SIG-M5 treated with dmso at 0.1 percent for 504 hours (cell line): Measurements from ENCODE around the gene FNDC7.
A peak's percentile ranks its signal among the peaks of the same experiment; 100 is the strongest.
"Not testable (repeated sequence)": the region's sequence is repeated elsewhere in the genome, so short reads cannot be mapped to it uniquely, and the experiment has no call there.

Experiments used
- DNase-seq: peaks from one replicate; lab custom pipeline; 2025; ENCODE audit not compliant: unreplicated experiment; lab: John Stamatoyannopoulos, UW

FNDC7 gene

DNA sequence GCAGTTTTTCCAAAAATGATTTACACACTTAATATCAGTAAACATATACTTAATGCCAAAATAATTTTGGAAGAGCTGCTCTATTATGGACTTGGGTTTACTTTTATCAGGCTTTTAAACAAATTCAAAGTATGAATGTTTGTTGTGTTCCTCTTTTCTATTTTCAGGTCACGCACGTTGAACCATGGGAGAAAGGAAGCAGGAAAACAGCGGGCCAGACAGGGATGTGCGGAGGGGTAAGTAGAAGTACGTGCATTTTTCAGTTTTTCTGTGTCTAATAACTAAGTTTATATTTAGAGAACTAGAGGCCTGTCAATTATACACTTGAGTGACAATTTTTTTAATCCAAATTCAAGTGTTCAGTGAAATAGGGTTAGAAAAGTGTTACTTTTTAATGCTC is 17.2 kb upstream of the FNDC7 start:
- DNase-seq: peak; percentile 36

DNA sequence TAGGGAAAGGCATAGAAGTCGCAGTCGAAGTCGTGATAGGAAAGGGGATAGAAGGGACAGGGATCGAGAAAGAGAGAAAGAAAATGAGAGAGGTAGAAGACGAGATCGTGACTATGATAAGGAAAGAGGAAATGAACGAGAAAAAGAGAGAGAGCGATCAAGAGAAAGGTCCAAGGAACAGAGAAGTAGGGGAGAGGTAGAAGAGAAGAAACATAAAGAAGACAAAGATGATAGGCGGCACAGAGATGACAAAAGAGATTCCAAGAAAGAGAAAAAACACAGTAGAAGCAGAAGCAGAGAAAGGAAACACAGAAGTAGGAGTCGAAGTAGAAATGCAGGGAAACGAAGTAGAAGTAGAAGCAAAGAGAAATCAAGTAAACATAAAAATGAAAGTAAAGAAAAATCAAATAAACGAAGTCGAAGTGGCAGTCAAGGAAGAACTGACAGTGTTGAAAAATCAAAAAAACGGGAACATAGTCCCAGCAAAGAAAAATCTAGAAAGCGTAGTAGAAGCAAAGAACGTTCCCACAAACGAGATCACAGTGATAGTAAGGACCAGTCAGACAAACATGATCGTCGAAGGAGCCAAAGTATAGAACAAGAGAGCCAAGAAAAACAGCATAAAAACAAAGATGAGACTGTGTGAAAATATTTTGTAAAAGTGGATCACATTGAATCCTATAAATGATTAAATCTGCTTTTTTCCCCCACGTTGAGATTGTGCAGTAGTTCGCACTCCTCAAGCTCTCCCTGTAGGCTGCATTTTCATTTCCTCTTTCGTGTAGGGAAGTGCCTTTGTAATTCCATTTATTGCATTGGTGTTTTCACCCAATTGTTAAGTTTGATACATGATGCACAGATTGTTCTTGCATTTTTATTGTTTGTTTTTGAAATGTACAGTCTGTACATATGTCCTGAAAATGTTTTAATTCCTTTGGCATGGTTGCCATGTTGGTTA is 13.1 kb upstream of the FNDC7 start:
- peak; percentile 54 for DNase-seq

DNA sequence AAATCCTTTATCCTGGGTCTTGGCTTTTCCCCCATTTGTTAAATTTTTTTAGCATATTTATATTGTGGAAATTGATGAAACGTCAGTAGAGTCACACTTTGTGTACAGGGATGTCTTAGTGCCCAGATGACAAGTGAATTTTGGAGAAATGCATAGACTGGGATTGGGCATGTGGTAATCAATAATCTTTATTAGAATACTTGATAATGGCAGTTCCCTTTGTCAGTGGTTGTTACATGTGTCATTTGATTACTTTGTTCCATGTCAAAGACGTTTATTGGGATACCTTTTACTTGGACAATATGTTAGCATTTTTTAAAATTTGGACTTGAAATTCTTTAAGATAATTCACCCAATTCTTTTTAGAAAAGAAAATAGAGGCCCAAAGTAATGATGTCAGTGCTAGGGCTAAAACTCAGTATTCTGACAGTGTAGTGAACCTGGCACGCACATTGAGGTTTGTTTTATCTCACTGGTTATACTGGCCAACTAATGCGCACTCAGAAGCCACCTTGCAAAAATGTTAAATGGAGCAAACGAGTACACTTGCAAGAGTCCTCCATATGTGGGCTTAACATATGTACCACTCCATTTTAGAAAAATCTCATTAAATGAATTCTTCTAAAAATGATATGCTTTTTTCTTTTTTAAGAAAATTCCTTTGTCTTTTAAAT is 11.4 kb upstream of the FNDC7 start:
- no peak for DNase-seq

DNA sequence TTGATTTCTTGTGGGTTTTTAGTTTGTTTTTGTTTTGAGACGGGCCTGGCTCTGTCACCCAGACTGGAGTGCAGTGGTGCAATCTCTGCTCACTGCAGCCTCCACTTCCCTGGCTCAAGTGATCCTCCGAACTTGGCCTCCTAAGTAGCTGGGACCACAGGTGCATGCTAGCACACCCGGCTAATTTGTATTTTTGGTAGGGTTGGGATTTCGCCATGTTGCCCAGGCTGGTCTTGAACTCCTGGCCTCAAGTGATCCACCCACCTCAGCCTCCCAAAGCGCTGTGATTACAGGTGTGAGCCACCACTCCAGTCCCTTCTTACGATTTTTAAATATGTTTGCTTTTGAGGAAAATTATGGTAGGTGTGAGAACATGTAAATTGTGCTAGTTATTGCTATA is 10.6 kb upstream of the FNDC7 start:
- DNase-seq: not testable (repeated sequence)

DNA sequence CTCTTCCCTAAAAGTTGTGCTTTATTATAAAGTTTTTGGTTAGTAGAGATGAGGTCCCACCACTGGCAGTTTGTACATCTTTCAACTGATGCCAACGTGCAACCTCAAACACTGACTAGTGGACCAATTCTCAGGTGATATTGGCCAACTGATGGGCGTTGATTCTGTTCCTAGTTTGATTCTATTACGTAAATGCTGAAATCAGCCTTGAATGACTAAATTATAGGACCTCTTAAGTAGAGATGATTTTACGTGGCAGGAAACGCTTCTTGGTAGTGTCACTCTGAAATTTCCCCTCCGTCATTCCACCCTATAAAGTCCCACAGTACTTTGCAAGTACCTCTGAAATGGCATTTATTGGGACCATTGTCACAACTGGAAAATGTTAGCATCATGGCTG is 8.8 kb upstream of the FNDC7 start:
- no peak for DNase-seq

DNA sequence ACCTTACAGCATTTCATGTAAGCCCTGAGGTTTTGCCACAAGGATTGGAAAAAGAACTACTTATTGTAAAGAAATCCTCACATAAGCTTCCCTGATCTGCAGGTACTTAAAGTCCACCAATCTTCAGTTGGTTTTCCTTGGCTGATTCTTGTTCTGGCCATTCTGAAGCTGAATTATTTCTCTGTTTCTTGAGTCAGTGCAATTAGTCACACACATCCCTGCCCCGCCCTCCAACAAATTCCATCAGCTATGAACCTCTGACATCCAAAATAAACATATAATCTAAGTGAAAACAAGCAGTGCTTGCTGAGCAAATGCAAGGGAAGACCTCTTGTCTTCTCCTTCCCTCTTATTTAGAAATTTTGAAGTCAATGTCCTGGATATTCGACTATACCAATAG is 8.2 kb upstream of the FNDC7 start:
- DNase-seq: no peak

DNA sequence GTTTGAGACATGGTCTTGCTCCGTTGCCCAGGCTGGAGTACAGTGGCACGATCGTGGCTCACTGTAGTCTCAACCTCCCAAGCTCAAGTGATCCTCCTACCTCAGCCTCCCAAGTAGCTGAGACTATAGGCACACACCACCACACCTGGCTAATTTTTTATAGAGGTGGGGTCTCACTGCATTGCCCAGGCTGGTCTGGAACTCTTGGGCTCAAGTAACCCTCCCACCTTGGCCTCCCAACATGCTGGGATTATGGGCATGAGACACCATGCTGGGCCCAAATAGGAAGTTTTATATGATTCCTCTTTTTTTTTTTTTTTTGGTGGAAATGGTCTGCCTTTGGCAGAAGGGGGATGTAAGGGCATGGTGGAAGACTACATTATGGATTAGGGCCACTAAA is 6.1 kb upstream of the FNDC7 start:
- DNase-seq: no peak

DNA sequence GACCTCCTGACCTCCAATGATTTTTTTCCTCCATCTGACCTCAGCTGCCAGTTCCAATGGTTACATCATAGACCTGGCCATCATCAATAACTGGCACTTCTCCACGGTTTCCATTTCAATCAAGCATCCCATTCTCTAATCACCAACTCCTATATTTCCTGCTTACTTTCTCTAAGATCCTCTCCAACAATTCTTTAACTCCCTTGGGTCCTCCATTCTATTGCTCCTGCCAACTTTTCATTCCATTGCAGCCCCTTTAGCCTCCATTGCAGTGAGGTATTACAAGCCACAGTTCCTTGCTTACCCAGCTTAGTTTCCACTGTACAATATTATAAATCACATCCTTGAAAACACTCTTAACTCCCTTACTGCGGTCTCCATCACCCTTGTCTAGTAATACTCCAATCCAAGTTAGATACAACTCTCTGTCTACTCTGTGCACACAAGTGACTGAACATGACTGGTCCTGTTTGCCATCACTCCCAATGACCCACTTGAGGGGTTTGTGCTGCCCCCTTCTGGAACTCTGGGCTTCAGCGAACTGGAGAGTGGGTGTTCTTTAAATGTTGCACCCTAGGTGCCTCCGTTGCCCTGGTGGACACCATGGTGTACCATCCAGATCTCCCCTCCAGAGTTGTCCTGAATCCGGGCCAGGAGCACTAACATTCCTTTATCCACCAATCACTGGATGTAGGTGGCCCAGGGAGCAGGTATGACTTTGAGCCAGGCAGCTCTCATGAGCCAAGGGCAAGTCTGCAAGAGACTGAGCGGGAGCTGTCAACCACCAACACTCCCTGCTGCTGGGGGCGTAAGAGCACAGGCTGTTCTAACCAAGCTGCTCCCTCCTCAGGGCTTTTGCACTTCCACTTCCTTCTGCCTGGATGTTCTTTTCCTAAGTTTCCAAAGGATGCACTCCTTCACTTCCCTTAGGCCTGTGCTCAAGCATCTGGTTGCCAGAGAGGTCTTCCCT is 3.7 kb upstream of the FNDC7 start:
- no peak for DNase-seq

DNA sequence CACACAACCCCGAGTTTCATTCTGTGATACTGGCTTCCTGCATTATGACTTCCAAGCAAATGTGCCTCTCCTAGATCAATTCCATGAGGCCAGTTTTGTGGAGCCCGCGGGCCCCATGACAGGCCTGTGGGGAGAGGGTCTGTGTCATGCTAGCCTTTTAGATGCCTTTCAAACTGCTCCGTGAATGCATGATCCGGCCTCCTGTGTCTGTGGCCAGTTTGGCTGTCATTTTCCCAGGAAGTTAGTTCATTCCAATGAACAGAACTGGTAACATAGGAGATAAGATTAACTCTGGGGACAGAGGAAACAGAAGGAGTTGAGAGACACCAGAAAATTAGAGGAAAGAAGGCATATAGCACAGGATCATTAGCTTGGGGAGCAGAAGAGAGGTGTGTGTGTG is 3.2 kb downstream of the FNDC7 start:
- DNase-seq: no peak

DNA sequence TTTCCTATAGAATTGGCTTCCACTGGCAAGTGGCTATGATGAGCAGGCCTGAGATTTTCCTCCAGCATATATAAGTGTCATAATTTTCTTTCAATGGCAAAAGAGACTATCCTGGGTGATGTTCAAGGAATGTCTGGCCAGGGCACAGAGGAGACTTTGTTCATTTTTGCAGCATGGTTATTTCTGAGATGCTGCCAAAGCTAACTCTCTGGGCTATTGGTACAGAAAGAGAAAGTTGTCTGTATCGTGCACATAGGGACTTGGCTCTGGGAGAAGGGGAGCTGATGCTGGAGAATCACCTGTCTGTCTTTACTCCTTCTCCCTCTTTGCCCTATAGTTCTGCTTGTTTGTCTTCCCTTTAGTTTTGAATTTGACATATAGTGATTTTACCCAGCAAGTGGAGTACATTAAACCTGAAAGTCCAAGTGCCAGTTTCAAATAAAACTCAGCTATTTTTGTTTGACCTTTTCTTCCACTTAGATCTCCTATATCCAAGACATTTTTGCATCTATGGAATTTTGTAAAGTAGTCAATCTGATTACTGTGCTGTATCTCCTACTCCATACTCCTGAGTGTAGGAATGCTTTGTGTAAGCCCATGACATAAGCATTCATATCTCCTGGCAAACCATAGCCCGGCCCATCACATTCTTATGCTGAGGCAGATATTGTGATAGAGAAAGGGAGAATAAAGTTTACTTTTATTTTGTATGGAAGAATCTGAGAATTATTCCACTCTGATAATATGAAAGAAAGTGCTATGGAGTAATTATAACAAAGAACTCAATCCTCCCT is 3.9 kb downstream of the FNDC7 start:
- no peak for DNase-seq

DNA sequence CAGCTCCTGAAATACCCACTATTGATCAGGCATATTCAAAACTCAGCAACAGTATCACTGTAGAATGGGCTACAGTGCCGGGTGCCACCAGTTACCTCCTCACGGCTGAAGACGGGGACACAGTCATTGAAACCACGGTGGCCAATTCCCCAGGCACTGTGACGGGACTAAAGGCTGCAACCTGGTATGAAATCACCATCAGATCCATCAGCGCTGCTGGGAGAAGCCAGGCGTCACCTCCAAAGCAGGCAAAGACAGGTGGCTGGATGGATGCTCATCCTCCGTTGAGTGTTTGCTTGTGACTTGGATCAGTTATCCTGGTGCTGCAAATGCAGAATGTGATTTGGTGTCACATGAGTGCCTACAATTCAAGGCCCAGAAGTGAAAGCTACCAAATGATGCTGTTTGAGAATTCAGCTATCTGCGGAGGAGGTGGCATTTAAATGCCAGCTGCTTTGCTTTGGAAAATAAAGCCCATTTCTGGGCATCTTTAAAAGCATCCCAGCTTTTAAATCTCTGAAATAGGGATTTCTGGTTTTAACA is 5.1 kb downstream of the FNDC7 start:
- DNase-seq: no peak

DNA sequence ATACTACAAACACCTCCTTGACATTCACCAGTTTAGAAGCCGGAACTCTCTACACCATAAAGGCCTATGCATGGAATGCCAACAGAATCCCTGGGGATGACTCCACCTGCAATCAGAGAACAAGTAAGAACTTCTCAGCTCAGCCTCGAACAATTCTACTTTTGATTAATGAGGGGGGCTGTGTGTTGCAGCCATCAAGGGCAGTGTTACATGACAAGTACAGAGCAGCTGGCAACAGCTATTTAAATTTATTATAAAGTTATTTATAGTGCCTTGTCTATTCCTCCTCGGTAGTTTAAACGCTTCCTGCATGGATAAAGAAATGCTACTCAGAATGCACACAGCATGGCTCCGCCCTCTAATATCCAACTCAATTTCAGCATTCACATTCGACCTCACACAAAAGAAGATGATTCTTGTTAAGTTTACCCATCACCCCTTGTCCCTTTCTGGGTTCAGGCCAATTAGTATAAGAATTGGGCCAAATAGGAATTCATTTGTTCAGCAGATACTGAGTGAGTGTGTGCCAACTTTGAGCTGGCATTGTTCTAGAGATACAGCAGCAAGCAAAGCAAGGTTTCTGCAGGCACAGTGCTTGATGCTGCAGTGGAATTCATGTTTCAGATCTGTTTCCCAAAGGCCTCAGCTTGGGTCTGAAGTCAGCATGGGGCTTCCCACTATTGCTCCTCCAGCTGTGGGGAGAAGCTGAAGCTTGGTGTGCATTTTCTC is 6.4 kb downstream of the FNDC7 start:
- no peak for DNase-seq

DNA sequence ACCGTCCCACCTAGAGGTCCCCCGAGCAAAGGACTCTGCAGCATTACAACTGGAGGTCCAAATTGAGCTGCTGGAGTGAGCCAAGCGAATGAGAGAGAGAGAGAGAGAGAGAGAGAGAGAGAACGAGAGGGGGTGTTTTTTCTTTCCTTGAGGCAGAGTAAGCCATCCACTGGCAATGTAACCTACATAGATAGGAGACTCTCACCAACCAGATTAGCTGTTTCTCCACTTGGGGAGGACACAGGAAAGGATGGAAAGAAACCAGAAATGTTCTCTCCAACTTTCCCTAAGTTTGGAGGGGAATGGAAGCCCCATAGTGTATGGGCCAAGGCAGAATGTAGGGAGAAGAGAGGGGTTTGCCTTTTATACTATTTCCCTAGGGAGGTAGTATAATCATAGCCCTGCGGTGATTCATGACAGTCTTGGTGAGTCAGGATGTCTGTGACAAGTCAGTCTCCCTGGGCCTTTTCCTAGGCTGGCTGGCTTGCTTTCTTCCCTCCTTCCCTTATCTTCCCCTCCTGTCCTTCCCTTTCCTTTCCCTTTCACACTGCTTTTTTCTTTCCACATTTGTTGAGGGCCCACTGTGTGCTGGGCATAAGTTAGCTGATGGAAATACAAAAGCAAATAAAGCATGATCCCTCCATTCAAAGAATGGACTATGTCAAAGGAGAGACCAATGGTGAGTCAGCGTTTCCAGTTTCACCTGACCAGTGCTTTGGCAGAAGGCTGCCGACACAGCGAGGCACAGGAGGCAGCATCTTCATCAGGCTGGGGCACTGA is 7.1 kb downstream of the FNDC7 start:
- no peak for DNase-seq

DNA sequence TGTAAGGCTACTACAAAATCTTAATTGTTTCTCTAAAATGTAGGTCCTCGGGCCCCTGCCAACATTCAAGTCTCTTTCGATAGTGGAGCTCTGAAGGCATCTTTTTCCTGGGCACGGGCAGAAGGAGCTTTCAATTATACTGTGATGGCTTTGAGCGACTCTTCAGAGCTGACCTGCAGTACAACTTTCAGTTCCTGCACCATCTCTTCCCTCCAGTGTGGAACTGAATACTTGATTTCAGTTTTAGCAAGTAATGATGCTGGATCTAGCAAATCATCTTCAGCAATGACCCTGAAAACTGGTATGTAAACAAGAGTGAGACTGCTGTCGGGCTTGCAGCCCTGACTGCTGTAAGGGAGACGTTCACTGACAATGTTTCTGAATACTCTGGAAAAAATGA is 9.6 kb downstream of the FNDC7 start:
- DNase-seq: no peak

DNA sequence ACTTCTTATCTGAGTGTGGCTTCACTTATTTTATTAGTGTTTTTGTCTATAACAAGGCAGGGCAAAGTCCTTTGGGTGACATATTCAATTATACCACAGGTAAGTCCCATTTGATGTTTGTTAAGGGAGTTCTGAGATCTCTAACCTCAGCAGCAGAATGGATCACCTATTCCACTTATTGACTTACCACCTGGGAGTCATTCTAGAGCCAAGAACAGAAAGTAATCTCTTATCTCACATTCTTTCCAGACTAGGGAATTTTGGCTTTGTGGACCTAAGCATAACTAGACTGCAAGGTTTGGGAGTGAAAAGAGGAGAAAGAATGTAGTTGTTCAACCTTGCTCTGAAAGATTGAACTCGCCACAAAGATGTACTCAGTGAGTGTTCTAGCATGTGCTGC is 13.2 kb downstream of the FNDC7 start:
- DNase-seq: no peak

DNA sequence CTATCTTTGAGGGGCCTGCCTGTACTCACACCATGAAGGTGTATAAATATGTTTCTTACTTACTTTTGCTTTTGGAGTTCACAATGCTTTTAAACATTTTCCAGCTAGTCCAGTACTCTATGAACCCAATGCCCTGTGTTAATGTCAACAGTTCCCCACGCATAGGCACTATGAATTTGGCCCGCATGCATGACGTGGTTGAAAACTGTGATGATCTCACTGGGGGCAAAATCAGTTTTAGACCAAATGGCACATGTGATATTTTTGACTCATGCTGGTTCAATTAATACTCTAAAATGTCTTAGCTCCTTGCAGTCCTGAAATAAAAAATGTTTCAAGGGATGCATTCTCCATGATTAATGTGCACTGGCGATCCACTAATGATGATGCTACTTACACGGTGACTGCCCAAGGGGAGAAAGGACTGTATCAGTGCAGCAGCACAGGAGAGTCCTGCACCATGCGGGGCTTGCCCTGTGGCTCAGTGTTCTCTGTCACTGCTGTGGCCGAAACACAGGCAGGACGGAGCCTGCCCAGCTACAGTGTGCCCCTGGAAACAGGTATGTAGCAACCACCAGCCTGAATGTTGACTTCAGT is 15.7 kb downstream of the FNDC7 start:
- DNase-seq: no peak

DNA sequence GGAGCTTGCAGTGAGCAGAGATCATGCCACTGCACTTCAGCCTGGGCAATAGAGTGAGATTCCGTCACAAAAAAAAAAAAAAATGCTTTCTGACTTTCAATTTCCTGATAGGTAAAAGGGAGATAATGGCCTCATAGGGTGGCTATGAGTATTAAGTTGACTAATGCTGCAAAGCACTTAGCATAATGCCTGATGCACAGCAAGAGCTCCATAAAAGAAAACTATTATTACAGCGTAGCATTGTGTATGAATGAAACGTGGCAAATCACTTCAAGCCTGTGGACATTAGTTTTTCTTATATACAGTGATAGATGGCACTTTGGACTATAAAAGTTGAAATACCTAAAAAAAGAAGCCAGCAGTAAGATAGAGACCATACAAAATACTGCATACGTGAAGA is 16.8 kb downstream of the FNDC7 start:
- no peak for DNase-seq

DNA sequence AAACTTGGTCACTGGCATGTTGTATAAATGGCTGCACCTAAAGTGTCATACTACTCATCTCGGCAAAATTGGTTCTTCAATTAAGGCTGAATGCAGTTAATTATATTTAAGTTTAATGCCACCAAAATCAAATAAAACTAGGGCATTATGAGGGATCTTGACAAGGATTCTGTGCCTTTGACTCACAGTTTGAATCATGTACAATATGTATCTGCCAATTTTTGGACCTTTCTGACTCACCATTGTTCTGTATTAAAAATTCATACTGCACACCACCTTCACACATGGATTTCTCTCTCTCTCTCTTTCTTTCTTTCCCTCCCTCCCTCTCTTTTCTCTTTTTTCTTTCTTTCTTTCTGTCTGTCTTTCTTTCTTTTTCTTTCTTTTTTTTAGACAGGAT is 19.7 kb downstream of the FNDC7 start:
- no peak for DNase-seq
